Lung (tissue), 12 donors: ENCODE results near the gene LTBP1. TPM values are rescaled to one million over a fixed set of nuclear protein-coding genes. Genes with fewer than 3 reads are reported as not detected.

Source experiments
- ATAC-seq: fragments of 200-7000 bp; cut with Tn5 transposase; one replicate; pipeline ENCODE4 v1.9.1; 2020; ENCODE audit warnings: moderate number of reproducible peaks; ENCODE audit not compliant: insufficient read depth, low FRiP score
- DNase-seq, 3 donors: peaks; one replicate each; pipeline ENCODE4 v3.0.0-alpha.2; 2013 to 2017
- H3K27ac ChIP-seq, 2 donors: one replicate each; pipeline ENCODE4 v1.5.1; 2013; ENCODE audit warnings: mild to moderate bottlenecking in 2 of 2, moderate library complexity in 2 of 2, control low read depth in 1 of 2, inconsistent platforms in 1 of 2, low read depth in 1 of 2, low read length in 1 of 2
- H3K27me3 ChIP-seq, 3 donors: one replicate each; pipeline ENCODE4 v1.5.1; 2013; ENCODE audit warnings: low read length in 2 of 3; ENCODE audit not compliant: control insufficient read depth in 3 of 3, insufficient read depth in 3 of 3
- H3K36me3 ChIP-seq, 4 donors: one replicate each; pipeline ENCODE4 v1.5.1; 2013; ENCODE audit warnings: low read length in 4 of 4, mild to moderate bottlenecking in 1 of 4, moderate library complexity in 1 of 4; ENCODE audit not compliant: control insufficient read depth in 4 of 4, insufficient read depth in 4 of 4
- H3K4me1 ChIP-seq, 5 donors: one replicate each; pipeline ENCODE4 v1.5.1; 2013; ENCODE audit warnings: low read length in 5 of 5, mild to moderate bottlenecking in 2 of 5, moderate library complexity in 1 of 5; ENCODE audit not compliant: control insufficient read depth in 5 of 5, insufficient read depth in 5 of 5
- H3K4me3 ChIP-seq: one replicate; pipeline ENCODE4 v1.5.1; 2013; ENCODE audit warnings: mild to moderate bottlenecking, control low read depth, moderate library complexity
- H3K9ac ChIP-seq, 2 donors: one replicate each; pipeline ENCODE4 v1.5.1; 2013; ENCODE audit warnings: low read length in 2 of 2, control low read depth in 1 of 2; ENCODE audit not compliant: insufficient read depth in 1 of 2
- H3K9me3 ChIP-seq, 4 donors: one replicate each; pipeline ENCODE4 v1.5.1; 2013; ENCODE audit warnings: low read length in 3 of 4, mild to moderate bottlenecking in 1 of 4, moderate library complexity in 1 of 4; ENCODE audit not compliant: control insufficient read depth in 4 of 4, insufficient read depth in 3 of 4
- WGBS, 2 donors: extraction: QIAGEN DNeasy Blood & Tissue Kit; methylation state at CpG; one replicate each; pipeline ENCODE4 v1.1.7; 2013; 5-methylcytosine and 5-hydroxymethylcytosine counted together
- polyA plus RNA-seq, 2 donors: library from polyadenylated mRNA; stranded (reverse); fragments of 200-250 nt; gene quantifications; one replicate each; pipeline ENCODE4 v1.2.1, GENCODE V29; 2013
- total RNA-seq, 2 donors: library from RNA; depleted of rRNA in 1 of 2; stranded (reverse); fragments of >200 nt in 1 of 2; gene quantifications; one replicate each; pipeline ENCODE4 v1.2.1, GENCODE V29; 2014 to 2021
- TF ChIP-seq, protein P1 (sequence below): IDR thresholded peaks from 2 replicates; pipeline ENCODE4 v1.5.1; 2012; ENCODE audit warnings: mild to moderate bottlenecking; ENCODE audit errors: control extremely low read depth, extremely low read depth
- donor health status: control.
- donor health status: control.
- donor health status: Bipolar disorder and iron deficiency.
- donor health status: healthy.
- donor health status: DM: yes; HTN: yes; CAD: no.

LTBP1 gene
- total and polyA plus RNA-seq, 4 donors: 8.8 to 57.4 (median 28.6) TPM

DNA sequence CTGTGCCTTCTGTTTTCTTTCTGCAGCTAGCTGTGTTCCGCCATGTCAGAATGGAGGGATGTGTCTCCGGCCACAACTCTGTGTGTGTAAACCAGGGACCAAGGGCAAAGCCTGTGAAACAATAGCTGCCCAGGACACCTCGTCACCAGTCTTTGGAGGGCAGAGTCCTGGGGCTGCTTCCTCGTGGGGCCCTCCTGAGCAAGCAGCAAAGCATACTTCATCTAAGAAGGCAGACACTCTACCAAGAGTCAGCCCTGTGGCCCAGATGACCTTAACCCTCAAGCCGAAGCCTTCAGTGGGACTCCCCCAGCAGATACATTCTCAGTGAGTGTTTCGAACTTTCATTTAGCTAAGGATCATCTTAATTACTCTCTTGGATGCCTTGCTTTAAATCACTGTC, 74.1 kb downstream of the LTBP1 start:
- H3K27ac ChIP-seq: peak overlapping the region in 1 of 2 donors; percentile 17
- H3K4me3 ChIP-seq: no peak overlapping the region
- no peaks in the 10 kb centered on the region for H3K27me3 ChIP-seq
- WGBS, 2 donors: 85 to 86% methylated on average over 6 of the region's 6 CpGs
- no peak for DNase-seq
- H3K4me1 ChIP-seq: peaks cover 2 to 11% (median 5%) of the 10 kb centered on the region in 5 donors
- H3K36me3 ChIP-seq: peaks cover 0 to 2% (median 0%) of the 10 kb centered on the region in 4 donors
- peaks cover 0 to 4% (median 2%) of the 10 kb centered on the region in 4 donors for H3K9me3 ChIP-seq
- no peak for ATAC-seq
- TF ChIP-seq, protein P1, sequence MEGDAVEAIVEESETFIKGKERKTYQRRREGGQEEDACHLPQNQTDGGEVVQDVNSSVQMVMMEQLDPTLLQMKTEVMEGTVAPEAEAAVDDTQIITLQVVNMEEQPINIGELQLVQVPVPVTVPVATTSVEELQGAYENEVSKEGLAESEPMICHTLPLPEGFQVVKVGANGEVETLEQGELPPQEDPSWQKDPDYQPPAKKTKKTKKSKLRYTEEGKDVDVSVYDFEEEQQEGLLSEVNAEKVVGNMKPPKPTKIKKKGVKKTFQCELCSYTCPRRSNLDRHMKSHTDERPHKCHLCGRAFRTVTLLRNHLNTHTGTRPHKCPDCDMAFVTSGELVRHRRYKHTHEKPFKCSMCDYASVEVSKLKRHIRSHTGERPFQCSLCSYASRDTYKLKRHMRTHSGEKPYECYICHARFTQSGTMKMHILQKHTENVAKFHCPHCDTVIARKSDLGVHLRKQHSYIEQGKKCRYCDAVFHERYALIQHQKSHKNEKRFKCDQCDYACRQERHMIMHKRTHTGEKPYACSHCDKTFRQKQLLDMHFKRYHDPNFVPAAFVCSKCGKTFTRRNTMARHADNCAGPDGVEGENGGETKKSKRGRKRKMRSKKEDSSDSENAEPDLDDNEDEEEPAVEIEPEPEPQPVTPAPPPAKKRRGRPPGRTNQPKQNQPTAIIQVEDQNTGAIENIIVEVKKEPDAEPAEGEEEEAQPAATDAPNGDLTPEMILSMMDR: no peak
- no peak overlapping the region for H3K9ac ChIP-seq

GRCh38 chr2:33021542-33022227, 74.9 kb downstream of the LTBP1 start:
- ATAC-seq (no peak), DNase-seq (peak in 2 of 3 donors; percentile 57 to 61)
- peaks cover 0 to 2% (median 0%) of the 10 kb centered on the region in 4 donors for H3K36me3 ChIP-seq
- WGBS, 2 donors: 20 to 40% methylated on average over 5 of the region's 5 CpGs
- no peak overlapping the region for H3K9ac ChIP-seq
- H3K4me3 ChIP-seq: no peak overlapping the region
- peak overlapping the region in 1 of 2 donors; percentile 76 for H3K27ac ChIP-seq
- peaks cover 2 to 10% (median 5%) of the 10 kb centered on the region in 5 donors for H3K4me1 ChIP-seq
- TF ChIP-seq, protein P1: no peak
- no peaks in the 10 kb centered on the region for H3K27me3 ChIP-seq
- peaks cover 0 to 4% (median 2%) of the 10 kb centered on the region in 4 donors for H3K9me3 ChIP-seq

GRCh38 chr2:33022395-33022985, 75.7 kb downstream of the LTBP1 start:
- peaks cover 2 to 10% (median 5%) of the 10 kb centered on the region in 5 donors for H3K4me1 ChIP-seq
- H3K9ac ChIP-seq: no peak overlapping the region
- H3K9me3 ChIP-seq: peaks cover 0 to 4% (median 2%) of the 10 kb centered on the region in 4 donors
- DNase-seq (no peak), ATAC-seq (no peak)
- 79 to 82% methylated on average over 2 of the region's 2 CpGs for WGBS, 2 donors
- H3K27ac ChIP-seq: peak overlapping the region in 1 of 2 donors; percentile 50
- no peak overlapping the region for H3K4me3 ChIP-seq
- no peaks in the 10 kb centered on the region for H3K27me3 ChIP-seq
- TF ChIP-seq, protein P1: no peak
- H3K36me3 ChIP-seq: peaks cover 0 to 2% (median 0%) of the 10 kb centered on the region in 4 donors
